HuH-7.5 (cell line): ENCODE measurements around the gene SAC3D1.

Experiments used
- DNase-seq: peaks from one replicate; pipeline ENCODE4 v3.0.0; 2011; ENCODE audit warnings: low spot score

SAC3D1 gene

DNA sequence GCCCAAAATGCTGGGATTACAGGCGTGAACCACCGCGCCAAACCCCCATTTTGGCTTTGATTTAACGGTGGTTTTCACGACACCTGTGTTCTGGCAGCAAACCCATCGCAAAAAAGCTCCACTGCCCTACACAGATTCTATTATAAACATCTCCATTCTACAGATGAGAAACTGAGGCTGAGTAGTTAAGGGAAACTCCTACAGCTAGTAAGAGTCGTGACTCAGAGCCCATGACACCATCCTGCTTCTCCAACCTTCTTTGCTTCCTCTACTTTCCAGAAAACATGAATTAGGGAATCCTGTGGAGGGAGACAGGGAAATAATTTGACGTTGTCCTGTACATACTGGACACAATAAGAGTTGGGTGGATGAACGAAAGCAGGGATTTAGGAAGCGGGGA lies 14.2 kb upstream of the SAC3D1 start:
- no peak for DNase-seq

DNA sequence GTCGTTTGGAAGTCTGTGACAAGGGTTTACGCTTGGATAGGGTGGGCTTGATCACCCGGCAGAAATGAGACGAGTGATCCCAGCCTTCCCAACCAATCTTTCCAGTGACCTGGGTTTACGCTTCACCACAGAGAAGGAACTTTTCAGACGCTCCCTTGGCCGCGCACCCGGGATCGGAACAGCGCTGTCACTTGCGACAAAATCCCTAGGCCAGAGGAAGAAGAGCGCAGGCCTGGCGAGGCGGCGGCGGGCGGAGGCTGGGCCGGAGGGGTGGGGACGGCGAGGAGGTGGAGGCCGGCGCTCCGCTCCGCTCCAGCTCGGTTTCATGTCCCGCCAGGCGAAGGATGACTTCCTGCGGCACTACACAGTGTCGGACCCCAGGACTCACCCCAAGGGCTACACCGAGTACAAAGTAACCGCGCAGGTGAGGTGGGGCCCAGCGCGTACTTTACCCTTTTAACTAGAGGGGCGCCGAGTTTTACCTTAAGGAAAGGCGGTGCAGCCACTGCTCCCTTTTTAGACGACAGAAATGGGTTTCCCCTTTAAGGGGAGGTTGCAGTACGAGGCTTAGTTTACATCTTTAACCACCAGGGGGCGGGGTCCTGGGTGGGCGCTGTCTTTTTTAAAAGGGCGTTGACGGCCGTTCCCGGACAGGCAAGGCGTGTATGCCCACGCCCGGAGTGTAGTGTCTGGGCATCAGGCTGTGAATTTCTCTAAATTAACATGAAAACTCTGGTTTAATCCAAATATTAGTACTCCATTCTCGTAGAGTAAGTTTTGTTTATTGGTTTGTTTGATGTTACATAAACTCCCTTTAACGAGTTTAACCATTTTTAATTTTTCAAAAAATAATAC lies 13.6 kb upstream of the SAC3D1 start, which contains the start of gene SNX15:
SNX15 (plus strand) TSS at position 227 of the 855 bp plus-strand sequence; CDS start at position 326, 99 bp downstream.
- peak; percentile 87 for DNase-seq

DNA sequence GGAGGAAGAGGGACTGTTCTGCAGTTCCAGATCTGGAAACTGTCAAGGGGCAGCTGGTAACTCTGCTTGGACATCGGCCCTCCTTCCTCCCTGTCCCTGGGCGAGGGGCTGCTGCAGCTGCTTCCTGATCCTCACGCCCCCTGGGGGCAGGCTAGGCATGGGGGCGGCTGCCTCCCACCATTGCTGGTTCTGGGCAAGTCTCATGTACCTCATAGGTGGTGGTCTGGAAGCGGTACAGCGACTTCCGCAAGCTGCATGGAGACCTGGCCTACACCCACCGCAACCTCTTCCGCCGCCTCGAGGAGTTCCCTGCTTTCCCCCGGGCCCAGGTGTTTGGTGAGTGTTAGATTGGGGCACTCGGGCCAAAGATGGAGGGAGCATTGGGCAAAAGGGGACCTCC lies 8.8 kb upstream of the SAC3D1 start:
- no peak for DNase-seq

DNA sequence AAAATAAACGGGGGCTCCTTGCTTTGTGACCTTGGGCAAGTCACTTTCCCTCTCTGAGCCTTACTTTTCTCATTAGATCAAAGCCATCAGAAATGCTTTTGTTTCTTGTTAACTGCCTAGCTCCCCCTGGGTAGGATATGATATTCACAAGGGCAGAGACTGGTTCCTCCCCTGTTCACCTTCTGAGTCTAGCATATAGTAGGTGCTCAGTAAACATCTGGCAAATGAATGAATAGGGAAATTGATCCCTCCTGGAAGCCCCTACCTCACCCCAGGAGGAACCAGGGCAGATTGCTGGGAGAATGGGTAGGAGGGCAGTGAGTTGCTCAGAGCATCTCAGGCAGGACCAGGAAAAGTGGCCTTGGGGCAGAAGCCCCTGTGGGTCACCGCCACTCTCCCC lies 6.6 kb upstream of the SAC3D1 start:
- DNase-seq = no peak

DNA sequence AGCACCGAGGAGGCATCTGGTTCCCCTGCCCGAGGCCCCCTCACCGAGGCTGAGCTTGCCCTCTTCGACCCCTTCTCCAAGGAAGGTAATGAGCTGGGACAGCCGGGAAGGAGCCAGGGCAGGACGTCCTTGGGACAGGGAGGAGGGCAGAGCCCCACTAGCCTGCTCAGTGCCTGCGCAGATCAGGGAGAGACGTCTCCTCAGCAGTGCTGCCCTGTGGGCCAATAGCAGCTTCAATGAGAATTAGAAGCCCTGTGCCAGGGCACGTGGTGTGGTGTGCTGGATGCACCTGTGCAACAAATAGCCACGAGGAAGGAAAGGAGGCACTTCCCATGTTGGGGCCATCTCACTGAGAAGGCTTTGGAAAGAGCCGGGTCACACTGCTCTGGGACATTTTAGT lies 5.4 kb upstream of the SAC3D1 start:
- no peak for DNase-seq

DNA sequence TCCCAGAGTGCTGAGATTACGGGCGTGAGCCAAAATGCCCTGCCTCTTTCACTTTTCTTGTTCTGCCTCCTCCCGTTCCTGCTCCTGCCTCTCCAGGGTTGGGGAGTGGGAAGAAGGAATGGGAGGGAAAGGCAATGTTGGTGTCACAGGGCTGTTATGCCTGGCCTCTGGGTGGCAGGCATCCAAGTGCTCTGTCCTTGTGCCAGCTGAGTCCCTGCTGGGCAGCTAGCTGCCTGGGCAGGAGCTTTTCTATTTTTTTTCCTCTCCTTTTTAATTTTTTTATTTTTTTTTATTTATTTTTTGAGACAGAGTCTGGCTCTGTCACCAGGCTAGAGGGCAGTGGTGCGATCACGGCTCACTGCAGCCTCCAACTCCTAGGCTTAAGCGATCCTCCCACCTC lies 4.1 kb upstream of the SAC3D1 start:
- DNase-seq = no peak

DNA sequence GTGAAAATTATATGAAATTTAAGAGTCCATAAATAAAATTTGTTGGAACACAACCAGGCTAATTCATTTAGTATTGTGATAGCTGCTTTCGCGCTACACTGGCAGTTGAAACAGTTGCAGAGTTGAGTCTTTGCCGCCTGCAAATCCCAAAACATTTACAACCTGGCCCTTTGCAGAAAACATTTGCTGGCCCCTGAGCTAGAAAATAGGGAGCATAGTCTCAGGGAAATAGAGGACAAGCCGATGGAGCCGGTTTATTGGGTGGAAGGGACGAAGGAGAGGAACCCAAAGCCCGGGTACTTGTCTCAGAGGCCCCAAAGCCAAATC lies 527 bp upstream of the SAC3D1 start:
- DNase-seq = no peak

DNA sequence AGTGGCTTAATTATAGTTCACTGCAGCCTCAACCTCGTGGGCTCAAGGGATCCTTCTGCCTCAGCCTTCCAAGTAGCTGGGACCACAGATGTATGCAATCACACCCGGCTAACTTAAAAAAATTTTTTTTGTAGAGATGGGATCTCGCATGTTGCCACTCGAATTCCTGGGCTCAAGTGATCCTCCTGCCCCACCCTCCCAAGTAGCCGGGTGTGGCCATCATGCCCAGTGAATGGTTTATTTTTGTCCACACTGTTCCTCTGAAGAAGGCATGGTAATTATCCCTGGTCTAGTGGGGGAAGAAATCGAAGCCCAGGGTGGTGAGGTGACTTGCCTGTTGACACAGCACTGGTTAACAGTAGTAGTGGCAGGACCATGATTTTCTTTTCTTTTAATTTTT lies 1.9 kb downstream of the SAC3D1 start:
- no peak for DNase-seq

DNA sequence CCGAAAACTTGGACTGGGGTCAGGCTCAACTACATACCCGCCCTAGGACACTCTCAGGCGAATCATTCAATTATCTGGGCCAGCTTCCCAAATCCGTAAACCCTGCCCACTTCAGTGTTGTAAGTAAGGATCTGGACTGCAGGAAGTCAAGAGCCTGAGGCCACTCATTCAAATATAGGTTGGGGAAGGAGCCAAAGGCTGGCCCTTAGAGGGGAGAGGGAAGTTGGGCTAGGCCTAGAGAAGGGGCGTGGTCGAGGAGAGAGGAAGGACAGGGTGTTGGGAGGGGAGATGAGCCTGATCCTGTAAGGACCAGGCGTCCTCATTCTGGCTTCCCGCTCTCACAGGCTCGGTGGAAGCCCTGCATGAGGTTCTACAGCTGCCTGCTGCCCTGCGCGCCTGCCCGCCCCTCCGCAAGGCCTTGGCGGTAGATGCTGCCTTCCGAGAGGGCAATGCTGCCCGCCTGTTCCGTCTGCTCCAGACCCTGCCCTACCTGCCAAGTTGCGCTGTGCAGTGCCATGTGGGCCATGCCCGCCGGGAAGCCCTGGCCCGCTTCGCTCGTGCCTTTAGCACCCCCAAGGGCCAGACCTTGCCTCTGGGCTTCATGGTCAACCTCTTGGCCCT lies 3.0 kb downstream of the SAC3D1 start:
- no peak for DNase-seq

DNA sequence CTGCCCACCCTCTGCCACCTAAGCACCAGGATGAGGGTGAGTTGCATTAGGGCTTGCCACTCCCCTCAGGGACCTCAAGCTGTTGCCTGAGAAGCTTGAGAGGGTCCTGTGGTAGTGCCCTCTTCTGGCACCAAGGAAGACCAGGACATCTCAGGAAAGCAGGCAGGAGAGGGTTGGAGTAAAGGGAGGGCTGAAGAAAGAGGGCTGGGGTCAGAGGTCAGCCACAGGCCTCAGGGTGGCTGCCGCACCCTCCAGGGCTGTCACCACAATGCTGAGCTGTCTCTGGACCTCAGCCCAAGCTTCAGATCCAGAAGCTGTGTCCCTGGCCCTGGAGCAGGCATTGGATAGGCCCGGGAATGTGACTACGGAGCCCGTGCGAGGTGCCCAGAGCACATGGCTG lies 4.1 kb downstream of the SAC3D1 start:
- DNase-seq = no peak

DNA sequence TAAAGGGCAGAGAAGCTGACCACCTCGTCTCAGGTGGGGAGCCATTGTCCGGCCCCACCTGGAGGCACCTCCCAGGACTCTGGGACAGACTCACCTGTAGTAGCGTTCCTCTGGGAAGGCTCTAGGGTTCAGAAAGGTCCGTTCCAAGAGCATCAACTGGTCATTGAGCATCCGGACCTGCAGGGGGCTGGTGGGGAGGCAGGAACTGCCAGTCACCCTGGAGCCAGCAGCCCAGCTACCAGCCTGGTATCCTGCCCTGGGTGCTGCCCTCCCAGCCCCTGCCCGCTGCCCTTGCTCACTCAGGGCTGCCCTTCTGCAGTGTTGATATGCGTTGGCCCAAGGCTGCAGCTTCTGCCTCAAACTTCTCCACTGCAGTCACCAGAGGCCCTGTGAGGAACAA lies 4.7 kb downstream of the SAC3D1 start:
- DNase-seq = no peak

DNA sequence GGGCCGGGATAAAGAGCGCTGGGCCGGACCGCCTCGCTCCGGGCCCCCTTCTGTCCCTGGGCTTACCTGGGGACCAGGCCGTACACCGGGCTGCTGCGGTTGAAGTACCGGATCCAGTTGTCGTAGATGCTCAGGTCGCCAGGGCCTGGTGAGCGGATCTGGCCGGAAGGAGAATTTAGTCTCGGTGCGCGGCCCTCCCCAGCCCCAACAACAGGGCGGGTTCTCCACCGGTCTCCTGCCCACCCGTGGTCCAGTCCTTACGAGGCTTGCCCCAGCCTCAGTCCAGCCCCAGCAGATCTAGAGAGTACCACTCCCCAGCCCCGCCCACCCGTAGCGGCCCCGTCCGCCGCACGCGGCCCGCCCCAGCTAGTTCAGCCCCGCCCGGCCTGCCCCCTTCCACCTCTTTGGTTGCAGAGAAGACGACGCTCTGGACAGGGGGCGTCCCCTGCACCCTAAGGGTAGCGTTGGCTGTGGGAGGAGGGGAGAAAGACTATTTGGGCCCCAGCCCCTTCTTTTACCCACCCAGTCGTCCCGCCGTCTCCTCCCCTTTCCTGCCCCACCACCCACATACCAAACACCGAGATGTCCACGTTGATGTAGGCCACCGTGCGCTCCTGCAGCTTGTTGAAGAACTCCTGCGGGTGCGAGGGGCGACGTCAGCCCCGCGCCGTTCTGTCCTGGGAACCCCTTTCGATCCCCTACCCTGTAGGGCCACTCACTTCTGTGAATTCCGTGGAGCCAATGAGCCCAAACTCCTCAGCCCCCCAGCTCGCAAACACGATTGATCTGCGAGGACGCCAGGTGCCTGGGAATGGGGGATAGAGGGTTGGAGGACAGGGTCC lies 6.8 kb downstream of the SAC3D1 start:
- DNase-seq = no peak

DNA sequence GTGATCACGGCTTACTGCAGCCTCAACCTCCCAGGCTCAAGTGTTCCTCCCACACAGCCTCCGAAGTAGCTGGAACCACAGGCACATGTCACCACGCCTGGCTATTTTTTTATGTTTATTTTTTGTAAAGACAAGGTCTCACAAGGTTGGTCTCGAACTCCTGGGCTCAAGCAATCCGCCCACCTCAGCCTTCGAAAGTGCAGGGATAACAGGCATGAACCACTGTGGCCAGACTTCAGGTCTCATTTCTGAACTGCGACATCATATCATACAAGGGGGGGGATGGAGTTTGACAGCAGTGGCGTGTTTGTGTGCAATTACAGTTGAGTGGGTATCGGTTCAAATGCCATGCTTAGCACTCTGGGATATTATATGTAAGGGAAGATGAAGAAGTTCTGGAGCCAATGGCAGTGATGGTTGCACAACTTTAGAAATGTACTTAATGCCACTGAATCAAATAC lies 10.4 kb downstream of the SAC3D1 start:
- DNase-seq = no peak

DNA sequence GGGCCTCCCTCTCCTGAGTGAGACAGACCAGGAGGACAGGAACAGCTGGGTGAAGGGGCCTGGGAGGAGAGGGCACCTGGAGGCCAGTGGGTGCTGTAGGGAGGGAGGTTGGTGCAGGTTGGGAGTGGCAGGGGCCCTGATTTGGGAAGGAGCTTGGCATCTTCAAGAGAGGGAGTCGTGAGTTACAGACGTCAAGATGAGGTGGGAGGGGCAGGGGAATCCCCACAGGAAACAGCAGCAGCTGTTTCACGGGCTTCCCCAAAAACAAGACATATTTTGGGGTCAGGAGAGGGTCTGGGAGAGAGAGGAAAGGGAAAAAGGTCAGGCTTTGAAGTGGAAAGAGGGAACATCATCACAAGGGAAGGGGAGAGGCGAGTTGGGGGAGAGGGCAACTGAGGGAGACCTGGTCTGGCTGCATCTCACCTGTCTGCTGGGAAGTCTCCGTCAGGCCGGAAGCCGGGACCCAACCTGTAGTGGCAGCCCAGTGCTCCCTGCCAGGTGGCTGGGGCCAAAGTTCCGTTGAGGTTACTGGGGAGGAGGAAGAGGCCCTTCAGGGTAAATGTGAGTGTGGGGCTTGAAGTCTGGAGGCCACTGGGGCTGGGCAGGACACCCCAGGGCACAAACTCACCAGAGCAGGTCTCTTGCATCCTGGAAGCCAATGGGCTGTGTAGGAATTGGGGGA lies 13.0 kb downstream of the SAC3D1 start:
- DNase-seq = no peak

DNA sequence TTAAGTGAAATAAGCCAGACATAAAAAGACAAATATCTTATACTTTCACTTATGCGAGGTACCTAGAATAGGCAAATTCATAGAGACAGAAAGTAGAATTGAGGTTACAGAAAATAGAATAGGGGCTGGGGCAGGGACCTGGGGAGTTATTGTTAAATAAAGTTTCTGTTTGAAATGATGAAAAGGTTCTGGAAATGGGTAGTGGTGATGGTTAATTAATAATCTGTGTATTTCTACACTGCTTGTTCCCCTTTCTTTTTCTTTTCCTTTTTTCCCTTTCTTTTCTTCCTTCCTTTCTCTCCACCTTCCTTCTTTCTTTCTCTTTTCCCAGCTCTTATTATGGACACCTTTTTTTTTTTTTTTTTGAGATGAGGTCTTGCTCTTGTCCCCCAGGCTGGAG lies 14.5 kb downstream of the SAC3D1 start:
- no peak for DNase-seq

DNA sequence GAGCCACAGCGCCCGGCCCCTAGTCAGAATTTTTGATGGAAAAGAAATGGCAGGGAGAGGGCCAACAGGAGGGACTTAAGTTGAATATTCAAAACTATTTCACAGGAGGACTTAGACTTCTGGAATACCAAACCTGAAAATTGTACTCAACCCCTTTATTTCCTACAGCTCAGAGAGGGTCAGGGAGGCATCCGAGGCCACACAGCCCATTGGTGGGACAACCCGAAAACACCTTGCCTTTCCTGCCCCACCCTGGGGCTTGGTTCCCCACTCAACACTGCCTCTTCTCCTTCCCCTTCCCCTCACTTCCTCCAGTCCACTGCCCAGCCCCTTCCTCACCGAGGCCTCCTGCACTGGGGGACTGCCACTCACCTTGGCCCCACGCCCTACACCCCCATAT lies 16.0 kb downstream of the SAC3D1 start:
- DNase-seq = no peak

DNA sequence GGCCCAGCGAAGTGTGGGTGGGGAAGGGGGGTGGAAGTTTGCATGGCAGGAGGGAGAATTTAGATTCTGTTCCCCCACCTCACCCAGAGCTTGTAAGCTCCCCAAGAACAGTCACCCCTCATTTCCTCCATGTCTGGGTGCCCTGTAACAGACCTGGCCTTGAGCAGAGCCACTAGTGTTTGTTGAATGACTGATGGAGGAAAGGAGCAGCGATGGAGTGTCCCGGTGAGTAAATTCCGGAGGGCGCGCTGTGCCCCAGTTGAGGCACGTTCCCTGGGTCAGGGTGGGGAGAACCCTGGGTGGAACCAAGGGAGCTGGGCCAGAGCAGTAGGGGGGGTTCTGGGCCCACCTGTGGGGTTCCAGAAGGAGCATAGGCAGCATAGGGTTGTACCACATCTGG lies 16.5 kb downstream of the SAC3D1 start:
- no peak for DNase-seq

DNA sequence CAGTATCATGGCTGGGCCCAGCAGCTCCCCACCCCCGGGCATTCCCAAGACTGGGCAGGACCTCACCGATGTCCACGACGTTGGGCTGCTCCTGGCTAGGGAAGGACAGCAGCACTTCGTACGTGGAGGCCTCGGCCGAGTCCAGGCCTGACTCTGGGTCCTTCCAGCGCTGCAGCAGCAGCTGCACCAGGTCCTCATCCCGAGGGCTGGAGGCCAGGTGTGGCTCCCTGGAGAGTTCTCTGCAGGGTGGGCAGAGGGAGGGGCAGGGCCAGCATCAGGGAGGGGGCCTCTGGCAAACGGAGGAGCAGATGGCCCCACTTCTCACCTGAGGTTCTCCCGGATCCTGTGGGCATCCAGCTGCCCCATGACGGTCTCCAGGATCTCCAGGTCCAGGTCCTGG lies 17.0 kb downstream of the SAC3D1 start:
- no peak for DNase-seq

DNA sequence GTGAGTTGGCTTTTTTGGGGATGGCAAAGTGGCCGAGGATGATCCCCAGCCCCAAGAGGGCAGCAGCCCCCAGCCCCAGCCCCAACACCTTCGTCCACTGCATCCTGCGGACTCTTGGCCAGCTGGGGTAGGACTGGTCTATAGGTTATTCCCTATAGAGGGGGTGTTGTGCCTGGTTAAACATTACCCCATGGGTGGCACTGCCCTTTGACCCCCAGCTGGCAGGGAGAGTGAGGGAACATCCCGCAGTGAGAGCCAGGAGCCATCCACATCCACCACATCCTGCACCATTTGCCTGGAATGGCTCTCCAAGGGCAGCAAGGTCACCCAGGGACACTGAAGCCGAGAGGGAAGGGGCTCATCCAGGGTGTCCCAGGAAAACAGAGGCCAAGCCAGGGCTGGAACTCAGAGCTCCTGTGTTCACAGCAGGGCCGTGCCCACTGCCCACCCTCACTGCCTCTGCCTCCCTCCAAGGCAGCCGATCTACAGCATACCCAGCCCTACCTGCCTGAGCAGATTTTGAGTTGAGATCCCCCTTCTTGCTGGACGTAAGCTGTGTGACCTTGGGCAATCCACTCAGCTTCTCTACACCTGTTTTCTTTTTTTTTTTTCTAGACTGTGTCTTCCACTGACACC lies 17.5 kb downstream of the SAC3D1 start, which contains the start of gene NAALADL1:
NAALADL1 (minus strand) TSS at position 135 of the 636 bp plus-strand sequence; CDS start at position 103, 32 bp downstream.
- DNase-seq = no peak

DNA sequence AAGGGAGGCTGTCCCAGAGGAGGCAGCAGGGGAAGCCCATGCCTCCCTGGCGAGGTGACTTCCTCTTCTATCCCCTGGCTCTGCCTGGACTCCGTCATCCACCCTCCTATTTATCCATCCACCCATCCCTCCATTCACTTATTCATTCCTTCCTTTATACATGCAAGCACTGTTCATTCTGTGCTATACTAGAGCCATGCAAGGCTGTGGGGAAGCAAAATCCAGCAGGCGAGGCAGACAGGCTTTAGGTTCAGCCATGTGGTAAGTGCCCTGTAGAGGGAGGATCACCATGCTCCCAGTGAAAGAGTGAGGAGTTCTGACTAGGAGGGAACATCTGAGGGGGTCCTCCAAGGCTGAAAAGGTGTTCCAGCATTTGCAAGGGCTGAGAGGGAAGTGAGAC lies 18.5 kb downstream of the SAC3D1 start:
- no peak for DNase-seq

DNA sequence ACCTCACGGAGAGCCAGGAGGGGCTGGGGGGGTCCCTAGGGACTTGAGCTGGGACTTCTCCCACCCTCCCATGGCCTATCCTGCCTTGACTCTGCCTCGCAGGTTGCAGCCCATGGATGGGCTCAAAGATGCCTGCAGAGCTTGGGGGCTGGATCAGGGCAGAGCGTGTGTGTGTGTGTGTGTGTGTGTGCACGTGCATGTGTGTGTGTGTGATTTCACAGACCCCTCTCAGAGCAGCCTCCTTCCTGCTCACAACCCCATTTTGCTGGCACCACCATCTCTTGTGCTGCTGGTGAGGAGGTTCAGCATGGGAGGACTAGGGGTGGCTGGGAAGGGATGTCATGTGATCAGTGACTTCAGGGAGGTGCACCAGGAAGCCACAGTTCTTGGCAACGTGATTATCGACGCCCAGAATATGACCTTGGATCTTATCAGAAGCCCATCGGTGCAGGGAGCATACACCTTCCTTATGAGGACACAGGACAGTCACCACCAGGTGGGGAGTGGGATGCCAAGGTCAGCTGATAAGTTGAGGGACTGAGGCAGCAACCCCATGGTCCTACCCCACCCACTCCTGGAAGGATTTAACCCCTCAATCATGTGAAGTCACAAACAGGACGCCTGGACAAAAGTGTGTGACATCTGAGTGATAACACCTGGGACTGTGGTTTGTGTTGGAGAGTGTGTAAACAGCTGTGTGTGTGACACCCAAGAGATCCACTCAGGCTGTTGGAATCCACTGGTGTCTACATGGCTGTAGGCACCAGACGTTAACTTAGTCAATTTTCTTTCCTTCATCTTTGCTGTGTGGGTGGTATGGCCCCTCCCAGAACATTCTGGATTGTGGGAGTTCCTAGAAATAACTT lies 19.2 kb downstream of the SAC3D1 start:
- DNase-seq = no peak
